ENCODE measurements around the gene HTR4.

HTR4 gene

DNA sequence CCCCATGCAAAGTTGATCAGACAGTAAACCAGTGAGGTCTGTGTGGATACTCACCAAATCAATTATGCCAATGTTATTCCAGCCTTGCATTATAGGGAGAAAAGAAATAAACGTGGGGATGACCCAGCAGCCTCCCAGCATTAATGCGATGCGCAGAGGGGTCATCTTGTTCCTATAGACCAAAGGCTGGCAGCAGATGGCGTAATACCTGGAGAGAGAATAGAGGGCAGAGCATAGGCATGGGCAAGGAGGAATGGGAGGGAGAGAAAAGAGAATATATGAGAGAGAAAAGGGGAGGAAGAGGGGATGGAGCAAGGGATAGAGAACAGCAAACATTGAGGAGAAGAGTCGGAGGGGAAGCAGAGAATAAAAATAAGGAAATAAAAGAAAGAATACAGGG lies 131.2 kb downstream of the HTR4 start:
- Histone ChIP-seq H3K4me1 (ENCODE audit: insufficient read depth, low read length) (no peaks in the 10 kb centered on the region), H3K27ac (ENCODE audit: low read length) (no peak overlapping the region), H3K36me3 (ENCODE audit: insufficient read depth, low read depth, low read length) (no peaks in the 10 kb centered on the region), H3K9ac (ENCODE audit: low read depth, low read length) (no peak overlapping the region), H3K27me3 (ENCODE audit: insufficient read depth, low read length) (no peaks in the 10 kb centered on the region), H3K4me3 (ENCODE audit: low read length) (no peak overlapping the region), H3K9me3 (ENCODE audit: insufficient read depth, low read depth, low read length) (peaks cover 4% of the 10 kb centered on the region; the same call in 1 of the 2 replicates)

DNA sequence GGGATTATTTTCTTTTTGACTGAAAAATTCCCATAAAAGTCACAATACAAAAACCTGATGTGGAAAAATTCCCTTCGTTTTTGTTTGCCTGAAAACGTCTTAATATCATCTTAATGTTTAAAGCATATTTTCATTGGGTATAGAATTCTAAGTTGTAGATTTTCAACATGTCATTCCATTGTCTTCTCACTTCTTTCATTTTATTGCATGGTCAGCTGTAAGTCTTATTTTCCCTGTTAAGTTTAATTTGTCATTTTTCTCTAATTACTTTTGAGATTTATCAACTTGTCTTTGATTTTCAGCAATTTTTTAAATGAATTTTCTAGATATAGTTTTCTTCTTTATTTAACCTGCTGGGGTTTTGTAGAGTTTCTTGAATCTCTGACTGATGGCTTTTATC lies 138.9 kb downstream of the HTR4 start:
- no peaks in the 10 kb centered on the region for H3K36me3 ChIP-seq (ENCODE audit: insufficient read depth, low read depth, low read length)
- no peaks in the 10 kb centered on the region for H3K4me1 ChIP-seq (ENCODE audit: insufficient read depth, low read length)
- no peak overlapping the region for H3K9ac ChIP-seq (ENCODE audit: low read depth, low read length)

DNA sequence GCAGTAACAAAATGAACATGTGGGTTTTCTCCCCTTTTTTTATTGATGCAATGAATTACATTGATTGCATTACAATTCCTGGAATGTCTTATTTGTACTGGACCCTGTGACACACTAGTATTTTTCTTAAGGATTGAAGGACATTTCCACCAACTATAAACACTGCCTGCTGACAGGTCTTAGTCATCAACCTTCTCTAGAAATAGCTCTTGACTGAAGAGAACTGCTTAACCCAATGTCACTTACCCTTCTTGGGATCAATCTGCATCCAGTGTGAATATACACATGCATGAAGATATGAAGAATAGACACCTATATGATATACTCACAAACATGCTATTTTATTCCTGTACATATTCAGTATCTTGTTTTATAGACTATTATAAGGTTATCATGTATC lies 140.0 kb downstream of the HTR4 start:
- no peaks in the 10 kb centered on the region for H3K4me1 ChIP-seq (ENCODE audit: insufficient read depth, low read length)
- H3K4me3 ChIP-seq (ENCODE audit: low read length) = no peak overlapping the region
- no peaks in the 10 kb centered on the region for H3K27me3 ChIP-seq (ENCODE audit: insufficient read depth, low read length)
- no peak overlapping the region for H3K9ac ChIP-seq (ENCODE audit: low read depth, low read length)
- peaks cover 6% of the 10 kb centered on the region for H3K9me3 ChIP-seq (ENCODE audit: insufficient read depth, low read depth, low read length)
- no peaks in the 10 kb centered on the region for H3K36me3 ChIP-seq (ENCODE audit: insufficient read depth, low read depth, low read length)
- no peak overlapping the region for H3K27ac ChIP-seq (ENCODE audit: low read length)

More for the DNA sequence above, 138.9 kb downstream of the HTR4 start:
- no peaks in the 10 kb centered on the region for H3K27me3 ChIP-seq (ENCODE audit: insufficient read depth, low read length)
- H3K4me3 ChIP-seq (ENCODE audit: low read length) = no peak overlapping the region
- peaks cover 6% of the 10 kb centered on the region for H3K9me3 ChIP-seq (ENCODE audit: insufficient read depth, low read depth, low read length)
- no peak overlapping the region for H3K27ac ChIP-seq (ENCODE audit: low read length)

DNA sequence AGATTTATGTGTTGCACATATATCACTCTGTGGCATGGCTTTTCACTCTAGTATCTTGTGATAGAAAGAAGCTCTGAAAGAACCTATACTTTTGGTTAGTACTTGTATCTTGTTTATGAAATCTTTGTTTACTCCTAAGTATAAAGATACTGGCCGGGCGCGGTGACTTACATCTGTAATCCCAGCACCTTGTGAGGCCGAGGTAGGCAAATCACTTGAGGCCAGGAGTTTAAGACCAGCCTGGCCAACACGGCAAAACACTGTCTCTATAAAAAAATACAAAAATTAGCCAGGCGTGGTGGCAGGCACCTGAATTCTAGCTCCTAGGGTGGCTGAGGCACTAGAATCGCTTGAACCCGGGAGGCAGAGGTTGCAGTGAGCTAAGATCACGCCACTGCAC lies 141.8 kb downstream of the HTR4 start:
- H3K27me3 ChIP-seq (ENCODE audit: insufficient read depth, low read length) = no peaks in the 10 kb centered on the region
- no peaks in the 10 kb centered on the region for H3K36me3 ChIP-seq (ENCODE audit: insufficient read depth, low read depth, low read length)
- no peak overlapping the region for H3K4me3 ChIP-seq (ENCODE audit: low read length)
- no peak overlapping the region for H3K27ac ChIP-seq (ENCODE audit: low read length)
- H3K9me3 ChIP-seq (ENCODE audit: insufficient read depth, low read depth, low read length) = peaks cover 6% of the 10 kb centered on the region
- no peaks in the 10 kb centered on the region for H3K4me1 ChIP-seq (ENCODE audit: insufficient read depth, low read length)
- no peak overlapping the region for H3K9ac ChIP-seq (ENCODE audit: low read depth, low read length)

DNA sequence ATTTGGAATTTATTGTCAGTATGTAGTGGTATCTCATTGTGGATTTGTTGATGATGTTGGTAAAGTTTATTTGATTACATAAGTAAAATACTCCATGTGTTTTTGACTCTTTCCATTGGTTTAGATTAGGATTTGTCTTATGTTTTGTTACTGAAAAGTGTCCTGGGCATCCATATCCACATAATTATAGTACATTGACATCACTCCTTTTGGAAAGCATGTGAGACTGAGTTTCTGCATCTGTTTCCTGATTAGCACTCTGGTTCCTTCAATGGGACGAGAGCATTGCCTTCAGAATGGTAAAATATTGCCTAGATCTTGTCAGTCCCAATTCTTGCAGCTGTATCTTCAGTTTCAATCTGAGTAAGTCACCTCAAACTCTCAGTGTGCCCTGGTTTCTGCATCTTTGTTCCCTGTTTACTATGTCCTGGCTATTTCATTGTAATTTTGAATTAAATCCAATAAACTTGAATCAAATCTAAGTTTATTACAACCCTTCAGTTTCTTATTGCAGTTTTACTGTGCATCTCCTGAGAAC lies 142.4 kb downstream of the HTR4 start:
- H3K36me3 ChIP-seq (ENCODE audit: insufficient read depth, low read depth, low read length) = no peaks in the 10 kb centered on the region
- H3K9ac ChIP-seq (ENCODE audit: low read depth, low read length) = no peak overlapping the region
- no peak overlapping the region for H3K4me3 ChIP-seq (ENCODE audit: low read length)
- H3K27me3 ChIP-seq (ENCODE audit: insufficient read depth, low read length) = no peaks in the 10 kb centered on the region
- H3K9me3 ChIP-seq (ENCODE audit: insufficient read depth, low read depth, low read length) = peaks cover 6% of the 10 kb centered on the region
- H3K27ac ChIP-seq (ENCODE audit: low read length) = no peak overlapping the region
- no peaks in the 10 kb centered on the region for H3K4me1 ChIP-seq (ENCODE audit: insufficient read depth, low read length)

DNA sequence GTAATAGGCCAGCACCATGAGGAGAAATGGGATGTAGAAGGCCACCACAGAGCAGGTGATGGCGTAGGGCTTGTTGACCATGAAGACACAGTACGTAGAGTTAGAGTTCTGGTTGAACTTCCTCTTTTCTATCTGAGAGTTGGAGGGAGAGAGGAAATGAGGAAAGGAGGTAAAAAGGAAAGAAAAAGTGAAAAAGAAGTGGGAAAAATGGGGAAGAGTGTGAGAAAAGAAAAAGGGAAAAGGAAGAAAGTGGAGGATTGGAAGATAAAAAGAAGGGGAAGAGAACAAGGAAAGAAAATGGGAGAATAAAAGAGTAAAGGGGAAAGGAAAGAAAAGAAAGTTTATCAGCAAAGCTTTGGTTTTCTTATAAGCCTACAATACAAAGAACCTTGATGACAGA lies 144.4 kb downstream of the HTR4 start:
- Histone ChIP-seq H3K27ac (ENCODE audit: low read length) (no peak overlapping the region), H3K4me1 (ENCODE audit: insufficient read depth, low read length) (no peaks in the 10 kb centered on the region), H3K27me3 (ENCODE audit: insufficient read depth, low read length) (no peaks in the 10 kb centered on the region), H3K9me3 (ENCODE audit: insufficient read depth, low read depth, low read length) (no peaks in the 10 kb centered on the region), H3K36me3 (ENCODE audit: insufficient read depth, low read depth, low read length) (no peaks in the 10 kb centered on the region), H3K9ac (ENCODE audit: low read depth, low read length) (no peak overlapping the region), H3K4me3 (ENCODE audit: low read length) (no peak overlapping the region)

DNA sequence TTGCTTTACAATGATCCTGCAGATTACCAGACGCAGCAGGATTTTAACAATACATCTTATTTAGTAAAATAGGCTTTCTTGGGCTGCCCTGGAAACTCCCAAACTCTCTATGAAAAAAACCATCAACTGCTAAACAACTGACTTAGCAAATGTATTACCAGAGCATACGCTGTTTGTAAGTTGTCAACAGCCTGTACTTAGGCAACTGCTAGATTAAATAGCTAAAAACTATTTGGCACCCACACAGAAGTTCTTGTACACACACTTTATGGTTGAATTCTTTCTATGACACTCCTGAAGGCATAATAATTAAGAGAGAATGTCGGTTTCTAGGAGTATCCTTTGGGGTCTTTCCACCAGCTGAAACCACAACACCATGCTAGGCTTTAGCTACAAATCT lies 146.7 kb downstream of the HTR4 start:
- H3K36me3 ChIP-seq (ENCODE audit: insufficient read depth, low read depth, low read length) = no peaks in the 10 kb centered on the region
- H3K27ac ChIP-seq (ENCODE audit: low read length) = no peak overlapping the region
- H3K9ac ChIP-seq (ENCODE audit: low read depth, low read length) = no peak overlapping the region
- no peaks in the 10 kb centered on the region for H3K4me1 ChIP-seq (ENCODE audit: insufficient read depth, low read length)
- H3K9me3 ChIP-seq (ENCODE audit: insufficient read depth, low read depth, low read length) = no peaks in the 10 kb centered on the region
- H3K4me3 ChIP-seq (ENCODE audit: low read length) = no peak overlapping the region
- H3K27me3 ChIP-seq (ENCODE audit: insufficient read depth, low read length) = no peaks in the 10 kb centered on the region

DNA sequence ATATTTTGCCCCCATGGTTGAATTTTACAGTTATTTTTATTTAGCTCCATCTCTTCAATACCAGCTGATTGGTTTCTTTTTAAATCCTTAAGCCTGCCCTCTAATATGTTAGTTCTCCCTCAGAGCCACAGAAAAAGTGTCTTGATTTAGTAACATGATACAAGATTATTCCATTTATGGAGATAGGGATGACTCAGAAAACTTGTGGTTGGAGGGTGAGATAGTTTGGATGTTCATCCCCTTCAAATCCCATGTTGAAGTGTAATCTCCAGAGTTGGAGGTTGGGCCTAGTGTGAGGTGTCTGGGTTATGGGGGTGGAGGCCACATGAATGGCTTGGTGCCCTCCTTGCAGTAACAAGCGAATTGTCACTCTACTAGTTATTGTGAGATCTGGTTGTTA lies 154.9 kb downstream of the HTR4 start:
- Histone ChIP-seq H3K27ac (ENCODE audit: low read length) (no peak overlapping the region), H3K4me3 (ENCODE audit: low read length) (no peak overlapping the region), H3K36me3 (ENCODE audit: insufficient read depth, low read depth, low read length) (no peaks in the 10 kb centered on the region), H3K4me1 (ENCODE audit: insufficient read depth, low read length) (no peaks in the 10 kb centered on the region), H3K9me3 (ENCODE audit: insufficient read depth, low read depth, low read length) (no peaks in the 10 kb centered on the region), H3K9ac (ENCODE audit: low read depth, low read length) (no peak overlapping the region), H3K27me3 (ENCODE audit: insufficient read depth, low read length) (no peaks in the 10 kb centered on the region; the same call in 1 of the 2 replicates)

DNA sequence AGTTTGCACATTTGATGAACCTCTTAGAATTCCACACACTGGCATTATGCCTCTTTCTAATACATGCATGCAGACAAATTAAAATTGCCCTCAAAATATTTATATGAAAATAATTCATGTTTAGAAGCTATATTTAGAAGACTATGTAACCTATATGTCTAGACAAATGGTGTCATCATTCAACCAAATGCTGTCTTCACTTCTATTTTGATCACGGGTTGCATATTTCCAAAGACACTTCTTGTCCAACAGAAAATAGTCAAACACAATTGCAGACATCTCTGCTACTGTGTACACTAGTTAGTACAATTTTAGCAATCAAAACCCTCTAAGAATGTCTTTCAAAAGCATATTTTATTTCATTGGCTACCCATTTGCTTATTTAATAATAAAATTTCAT lies 156.6 kb downstream of the HTR4 start:
- H3K9ac ChIP-seq (ENCODE audit: low read depth, low read length) = no peak overlapping the region
- no peaks in the 10 kb centered on the region for H3K9me3 ChIP-seq (ENCODE audit: insufficient read depth, low read depth, low read length)
- H3K27me3 ChIP-seq (ENCODE audit: insufficient read depth, low read length) = no peaks in the 10 kb centered on the region; the same call in 1 of the 2 replicates
- no peaks in the 10 kb centered on the region for H3K36me3 ChIP-seq (ENCODE audit: insufficient read depth, low read depth, low read length)
- no peaks in the 10 kb centered on the region for H3K4me1 ChIP-seq (ENCODE audit: insufficient read depth, low read length)
- no peak overlapping the region for H3K4me3 ChIP-seq (ENCODE audit: low read length)
- no peak overlapping the region for H3K27ac ChIP-seq (ENCODE audit: low read length)

DNA sequence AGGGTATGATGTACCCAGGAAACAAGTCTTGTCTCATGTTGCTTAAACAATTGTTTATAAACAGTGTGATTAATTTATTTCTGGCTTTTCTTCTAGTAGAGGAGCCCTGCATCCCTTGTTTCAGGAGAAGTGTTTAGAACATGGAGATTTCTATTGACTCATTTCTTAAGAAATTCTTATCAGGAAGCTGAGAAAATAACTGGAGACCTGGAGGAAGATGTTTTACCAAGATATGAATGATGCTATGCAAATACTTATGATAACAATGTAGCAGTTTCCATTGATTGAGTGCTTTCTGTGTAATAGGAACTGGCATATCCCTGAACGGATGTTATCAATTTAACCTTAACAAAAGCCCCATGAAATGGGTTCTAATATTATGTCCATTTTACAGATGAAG lies 162.0 kb downstream of the HTR4 start:
- no peaks in the 10 kb centered on the region for H3K36me3 ChIP-seq (ENCODE audit: insufficient read depth, low read depth, low read length)
- peaks cover 16% of the 10 kb centered on the region; the same call in 1 of the 2 replicates for H3K27me3 ChIP-seq (ENCODE audit: insufficient read depth, low read length)
- no peak overlapping the region for H3K27ac ChIP-seq (ENCODE audit: low read length)
- no peaks in the 10 kb centered on the region for H3K4me1 ChIP-seq (ENCODE audit: insufficient read depth, low read length)
- H3K9ac ChIP-seq (ENCODE audit: low read depth, low read length) = no peak overlapping the region
- no peak overlapping the region for H3K4me3 ChIP-seq (ENCODE audit: low read length)
- no peaks in the 10 kb centered on the region for H3K9me3 ChIP-seq (ENCODE audit: insufficient read depth, low read depth, low read length)

DNA sequence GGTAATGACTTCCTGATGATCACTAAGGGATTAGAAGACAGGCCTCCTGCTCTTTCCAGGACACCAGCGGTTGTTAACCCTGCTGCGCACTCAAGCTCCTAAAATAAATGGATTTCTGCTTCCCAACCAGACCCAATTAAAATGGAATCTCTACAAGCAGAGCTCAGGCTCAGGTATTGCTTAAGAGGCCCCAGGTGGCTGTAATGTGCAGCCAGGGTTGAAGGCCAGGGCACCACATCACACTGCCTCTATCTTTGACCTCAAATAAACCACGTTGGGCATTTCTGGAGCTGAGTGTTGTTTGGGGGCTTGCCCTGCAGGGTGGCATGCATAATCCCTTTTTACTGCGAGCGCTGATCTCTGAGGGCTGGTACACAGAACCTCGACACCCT lies 162.5 kb downstream of the HTR4 start:
- H3K9ac ChIP-seq (ENCODE audit: low read depth, low read length) = no peak overlapping the region
- no peak overlapping the region for H3K4me3 ChIP-seq (ENCODE audit: low read length)
- peaks cover 21% of the 10 kb centered on the region; the same call in 1 of the 2 replicates for H3K27me3 ChIP-seq (ENCODE audit: insufficient read depth, low read length)
- H3K4me1 ChIP-seq (ENCODE audit: insufficient read depth, low read length) = no peaks in the 10 kb centered on the region
- no peaks in the 10 kb centered on the region for H3K36me3 ChIP-seq (ENCODE audit: insufficient read depth, low read depth, low read length)
- no peaks in the 10 kb centered on the region for H3K9me3 ChIP-seq (ENCODE audit: insufficient read depth, low read depth, low read length)
- no peak overlapping the region for H3K27ac ChIP-seq (ENCODE audit: low read length)

DNA sequence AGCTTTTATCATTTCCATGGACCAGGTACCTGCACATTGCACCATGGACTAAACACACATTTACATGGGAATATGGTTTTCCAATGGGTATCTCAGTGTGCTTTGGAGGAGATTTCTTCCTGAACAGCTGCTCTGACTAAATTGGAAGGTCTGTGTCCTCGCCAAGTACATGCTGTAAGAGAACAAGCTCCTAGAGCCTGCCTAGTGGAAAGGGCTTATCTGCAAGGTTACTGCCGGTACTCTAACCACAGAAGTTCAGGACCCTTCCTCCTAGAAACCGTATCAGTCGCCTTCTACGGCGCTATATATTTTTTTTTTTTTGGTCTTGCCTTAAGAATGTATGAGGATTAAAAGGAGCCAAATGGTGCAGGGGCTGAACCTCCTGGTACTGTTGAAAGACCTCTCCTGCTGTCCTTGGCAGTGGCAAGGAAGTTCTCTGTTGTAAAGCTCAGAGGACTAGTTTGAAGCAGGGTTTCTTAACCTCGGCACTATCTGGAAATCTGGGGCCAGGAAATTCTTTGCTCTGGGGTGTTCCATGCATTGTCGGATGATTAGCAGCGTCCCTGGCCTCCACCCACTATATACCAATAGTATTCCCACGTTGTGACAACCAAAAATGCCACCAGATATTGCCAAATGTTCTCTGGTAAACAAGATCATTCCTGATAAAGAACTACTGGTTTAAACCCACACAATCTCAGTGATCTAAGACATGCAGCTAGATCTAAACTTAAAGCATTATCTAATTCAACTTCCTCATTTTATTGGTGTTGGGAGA lies 163.1 kb downstream of the HTR4 start:
- Histone ChIP-seq H3K36me3 (ENCODE audit: insufficient read depth, low read depth, low read length) (no peaks in the 10 kb centered on the region), H3K4me3 (ENCODE audit: low read length) (no peak overlapping the region), H3K27me3 (ENCODE audit: insufficient read depth, low read length) (peaks cover 27% of the 10 kb centered on the region; the same call in 1 of the 2 replicates), H3K9me3 (ENCODE audit: insufficient read depth, low read depth, low read length) (no peaks in the 10 kb centered on the region), H3K27ac (ENCODE audit: low read length) (no peak overlapping the region), H3K9ac (ENCODE audit: low read depth, low read length) (no peak overlapping the region), H3K4me1 (ENCODE audit: insufficient read depth, low read length) (no peaks in the 10 kb centered on the region)
